Fibroblast of villous mesenchyme (primary cell): ENCODE measurements around the gene ARRDC5. TPM values are rescaled to one million over a fixed set of nuclear protein-coding genes. Genes with fewer than 3 reads are reported as not detected.
"Not testable (repeated sequence)": the region's sequence is repeated elsewhere in the genome, so short reads cannot be mapped to it uniquely, and the experiment has no call there.

Source experiments
- DNase-seq: peaks from one replicate; pipeline ENCODE4 v3.0.0-alpha.2; 2010; ENCODE audit warnings: low read depth
- H3K4me3 ChIP-seq: 2 replicates; pipeline ENCODE4 v1.5.1; 2011; ENCODE audit warnings: low read depth, mild to moderate bottlenecking, low read length
- CTCF ChIP-seq: IDR thresholded peaks from 2 replicates; pipeline ENCODE4 v1.5.1; 2012; ENCODE audit warnings: low read depth, mild to moderate bottlenecking, low read length; ENCODE audit not compliant: insufficient read depth
- total RNA-seq: library from RNA; depleted of rRNA; stranded (reverse); fragments of >200 nt; gene quantifications from 2 replicates; pipeline ENCODE4 v1.2.3, GENCODE V29; 2012

The ARRDC5 gene
- total RNA-seq, 1 donor, result not detected

DNA sequence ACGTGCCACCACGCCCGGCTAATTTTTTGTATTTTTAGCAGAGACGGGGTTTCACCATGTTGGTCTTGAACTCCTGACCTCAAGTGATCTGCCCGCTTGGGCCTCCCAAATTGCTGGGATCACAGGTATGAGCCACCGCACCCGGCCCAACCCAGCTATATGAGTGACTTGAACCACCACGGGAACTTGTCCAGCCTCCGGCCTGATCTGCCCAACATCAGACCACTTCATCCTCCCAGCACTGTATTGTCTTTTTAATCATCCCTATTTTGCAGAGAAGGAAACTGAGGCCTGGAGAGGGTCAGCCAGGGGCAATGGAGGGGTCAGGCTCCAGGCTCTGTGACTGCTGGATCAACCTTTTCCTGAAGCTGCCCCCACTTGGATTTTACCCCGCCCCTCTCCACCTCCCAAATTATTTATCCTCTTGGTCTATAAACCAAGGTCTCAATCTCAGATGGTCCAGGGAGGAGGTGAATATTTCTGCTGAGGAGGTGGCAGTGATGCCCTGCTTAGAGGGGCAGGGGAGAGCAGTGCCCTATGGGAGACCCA is 34.3 kb downstream of the ARRDC5 start:
- peak overlapping the region; percentile 93 for H3K4me3 ChIP-seq
- DNase-seq, result no peak
- no peak for TF ChIP-seq CTCF

GRCh38 chr19:4867534-4868285 is 35.0 kb downstream of the ARRDC5 start, which contains the start of gene PLIN3:
Gene PLIN3, minus strand, starts transcription at chr19:4867667. Its CDS starts 6,273 bp downstream, at chr19:4861394.
- H3K4me3 ChIP-seq, result peak within 1 kb of the TSS; percentile 93
- DNase-seq, result peak; percentile 98
- no peak for TF ChIP-seq CTCF

DNA sequence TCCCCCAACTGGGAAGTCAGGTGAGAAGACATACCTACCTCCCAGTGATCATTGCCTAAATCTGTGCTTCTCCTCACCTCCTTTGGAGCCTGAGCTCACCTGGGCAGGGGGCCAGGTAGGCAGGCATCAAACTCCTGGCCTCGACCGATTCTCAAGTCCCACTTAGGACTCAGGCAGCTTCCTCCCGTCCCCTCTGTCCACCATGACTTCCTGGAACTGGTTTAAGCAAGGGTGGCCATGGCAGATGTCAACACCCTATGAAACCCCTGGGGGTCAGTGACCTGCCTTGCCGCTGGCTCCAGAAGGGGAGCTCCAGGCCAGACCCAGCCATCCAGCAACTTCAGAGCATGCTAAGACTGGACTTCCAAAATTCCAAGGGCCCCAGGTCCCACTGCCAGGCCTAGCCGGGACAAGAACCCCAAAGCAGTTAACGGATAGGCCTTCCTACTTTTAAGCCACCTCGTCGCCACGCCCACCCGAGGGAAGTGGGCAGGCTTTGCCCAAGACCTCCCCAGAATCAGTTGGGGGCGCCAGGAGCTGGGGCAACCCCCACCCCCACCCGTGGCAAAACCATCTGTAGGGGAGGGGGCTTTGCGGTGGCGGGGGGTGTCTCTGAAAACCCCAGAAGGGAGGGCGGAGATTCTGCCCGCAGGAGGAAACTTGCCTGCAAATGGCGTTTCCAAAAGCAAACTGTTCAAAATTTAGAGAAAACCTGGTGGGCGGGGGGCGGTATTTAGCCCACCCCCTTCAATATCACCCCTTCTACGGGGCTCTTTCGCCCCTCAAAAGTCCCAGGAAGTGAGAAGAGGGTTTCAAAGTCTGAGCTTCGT is 35.9 kb downstream of the ARRDC5 start:
- H3K4me3 ChIP-seq, result peak overlapping the region; percentile 93
- no peak for TF ChIP-seq CTCF
- peak; percentile 60 for DNase-seq

DNA sequence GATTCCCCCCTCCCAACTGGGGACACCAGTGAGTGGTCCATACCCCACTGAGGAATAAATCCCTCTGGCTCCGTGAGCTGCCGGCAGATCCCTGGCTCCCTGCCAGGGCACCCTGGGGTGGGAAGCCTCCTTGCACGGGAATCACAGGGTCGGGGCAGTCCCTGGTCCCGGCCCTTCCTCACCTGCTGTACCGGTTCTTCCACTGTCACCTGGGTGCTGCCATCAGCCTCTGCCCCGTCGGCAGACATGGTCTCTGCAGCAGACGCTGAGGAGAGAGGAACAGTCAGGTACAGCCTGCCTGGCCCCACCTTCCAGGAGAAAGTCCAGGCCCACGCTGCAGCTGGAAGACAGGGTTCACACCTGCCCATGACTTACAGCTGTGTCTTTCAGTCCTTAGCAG is 41.5 kb downstream of the ARRDC5 start:
- no peak overlapping the region for H3K4me3 ChIP-seq
- TF ChIP-seq CTCF, result no peak
- DNase-seq, result no peak

DNA sequence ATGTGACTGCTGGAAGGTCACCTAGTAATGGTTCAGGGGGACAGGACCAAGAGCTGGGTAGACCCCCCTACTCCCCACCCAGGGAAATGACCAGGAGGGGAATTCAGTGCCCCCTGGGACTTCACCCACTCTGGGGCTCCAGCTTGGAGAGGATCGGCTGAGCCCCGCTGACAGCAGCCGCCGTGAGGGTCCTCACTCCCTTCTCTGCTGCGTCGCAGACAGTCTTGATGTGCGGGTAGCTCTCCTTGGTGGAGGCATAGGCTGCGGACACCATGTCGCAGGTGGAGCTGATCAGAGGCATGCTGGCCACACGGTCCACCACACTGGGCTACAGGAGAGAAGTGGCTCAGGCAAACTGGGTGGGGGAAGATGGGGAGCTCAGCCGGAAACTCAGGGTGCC is 43.0 kb downstream of the ARRDC5 start:
- no peak overlapping the region for H3K4me3 ChIP-seq
- no peak for TF ChIP-seq CTCF
- no peak for DNase-seq

DNA sequence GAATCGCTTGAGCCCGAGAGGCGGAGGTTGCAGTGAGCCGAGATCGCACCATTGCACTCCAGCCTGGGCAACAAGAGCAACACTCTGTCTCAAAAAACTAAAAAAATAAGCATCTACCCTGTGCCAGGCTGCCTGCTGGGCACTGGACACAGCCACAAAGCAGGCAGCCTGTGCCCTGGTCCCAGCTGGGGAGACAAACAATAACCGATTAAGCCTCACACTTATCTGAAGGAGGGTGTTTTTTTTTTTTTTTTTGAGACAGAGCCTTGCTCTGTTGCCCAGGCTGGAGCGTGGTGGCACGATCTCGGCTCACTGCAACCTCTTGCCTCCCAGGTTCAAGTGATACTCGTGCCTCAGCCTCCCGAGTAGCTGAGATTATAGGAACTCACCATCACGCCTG is 46.2 kb downstream of the ARRDC5 start:
- DNase-seq, H3K4me3 ChIP-seq: not testable (repeated sequence)

DNA sequence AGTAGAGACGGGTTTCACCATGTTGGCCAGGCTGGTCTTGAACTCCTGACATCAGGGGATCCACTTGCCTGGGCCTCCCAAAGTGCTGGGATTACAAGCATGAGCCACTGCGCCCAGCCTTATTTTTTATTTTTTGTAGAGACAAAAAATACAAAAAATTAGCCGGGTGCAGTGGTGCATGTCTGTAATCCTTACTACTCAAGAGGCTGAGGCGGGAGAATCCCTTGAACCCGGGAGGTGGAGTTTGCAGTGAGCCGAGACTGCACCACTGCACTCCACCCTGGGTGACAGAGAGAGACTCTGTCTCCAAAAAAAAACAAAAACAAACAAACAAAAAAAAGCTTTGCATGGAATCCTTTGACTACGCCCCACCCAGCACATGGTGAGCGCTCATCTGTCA is 49.2 kb downstream of the ARRDC5 start:
- H3K4me3 ChIP-seq, DNase-seq: not testable (repeated sequence)
